Astrocyte (in vitro differentiated cells and primary cell): Measurements from ENCODE around the gene C3orf62.

Experiments
- CTCF ChIP-seq: IDR thresholded peaks from 2 replicates; pipeline ENCODE4 v1.5.1; 2011; ENCODE audit warnings: low read depth, mild to moderate bottlenecking, inconsistent platforms, low read length, moderate library complexity; ENCODE audit not compliant: insufficient read depth
- EZH2 ChIP-seq: IDR thresholded peaks from 2 replicates; pipeline ENCODE4 v1.6.1; 2012; ENCODE audit warnings: mild to moderate bottlenecking, low read length, inconsistent platforms; ENCODE audit not compliant: insufficient read depth

GRCh38 chr3:49266410-49267095 is 10.5 kb downstream of the C3orf62 start:
- TF ChIP-seq CTCF (no peak), EZH2 (no peak)
